ENCODE measurements around the gene VPS54. TPM values are rescaled to one million over a fixed set of nuclear protein-coding genes. Genes with fewer than 3 reads are reported as not detected.

VPS54 gene
- total RNA-seq, 3 donors from 2014 or later, result 26.9 to 39.8 (median 36.7) TPM

DNA sequence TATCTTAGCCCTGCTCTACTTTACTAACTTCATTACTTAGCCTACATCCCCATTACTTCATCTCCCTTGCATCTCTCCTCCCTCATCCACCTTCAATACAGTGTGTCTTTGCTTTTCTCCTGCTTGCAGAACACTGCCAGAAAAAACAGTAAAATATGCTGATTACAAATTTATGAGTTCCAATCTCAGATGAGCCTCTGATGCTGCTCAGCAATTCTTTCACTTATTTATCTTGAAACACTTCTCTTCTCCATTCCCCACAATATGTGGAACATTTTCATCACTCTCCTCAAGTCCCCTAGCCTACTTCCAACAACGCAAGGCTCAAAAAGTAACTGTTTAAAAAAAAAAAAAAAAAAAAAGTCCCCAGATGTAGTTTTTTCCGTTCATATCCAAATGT is 7.1 kb downstream of the VPS54 start:
- Histone ChIP-seq H3K9me3 (no peaks in the 10 kb centered on the region), H3K4me1 (peaks cover 0 to 12% of the 10 kb centered on the region in 2 donors), H3K27me3 (no peaks in the 10 kb centered on the region), H3K36me3 (no peaks in the 10 kb centered on the region), H3K4me3 (no peak overlapping the region), H3K27ac (no peak overlapping the region)
- TF ChIP-seq POLR2AphosphoS5 (IDR thresholded peaks at IDR 0.05) (no peak), POLR2A (IDR thresholded peaks at IDR 0.05) (no peak)
- TF ChIP-seq, protein P1, sequence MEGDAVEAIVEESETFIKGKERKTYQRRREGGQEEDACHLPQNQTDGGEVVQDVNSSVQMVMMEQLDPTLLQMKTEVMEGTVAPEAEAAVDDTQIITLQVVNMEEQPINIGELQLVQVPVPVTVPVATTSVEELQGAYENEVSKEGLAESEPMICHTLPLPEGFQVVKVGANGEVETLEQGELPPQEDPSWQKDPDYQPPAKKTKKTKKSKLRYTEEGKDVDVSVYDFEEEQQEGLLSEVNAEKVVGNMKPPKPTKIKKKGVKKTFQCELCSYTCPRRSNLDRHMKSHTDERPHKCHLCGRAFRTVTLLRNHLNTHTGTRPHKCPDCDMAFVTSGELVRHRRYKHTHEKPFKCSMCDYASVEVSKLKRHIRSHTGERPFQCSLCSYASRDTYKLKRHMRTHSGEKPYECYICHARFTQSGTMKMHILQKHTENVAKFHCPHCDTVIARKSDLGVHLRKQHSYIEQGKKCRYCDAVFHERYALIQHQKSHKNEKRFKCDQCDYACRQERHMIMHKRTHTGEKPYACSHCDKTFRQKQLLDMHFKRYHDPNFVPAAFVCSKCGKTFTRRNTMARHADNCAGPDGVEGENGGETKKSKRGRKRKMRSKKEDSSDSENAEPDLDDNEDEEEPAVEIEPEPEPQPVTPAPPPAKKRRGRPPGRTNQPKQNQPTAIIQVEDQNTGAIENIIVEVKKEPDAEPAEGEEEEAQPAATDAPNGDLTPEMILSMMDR (IDR thresholded peaks at IDR 0.05), result no peak
- intact Hi-C loops (cut with DNase I; ENCODE audit: low total_unique reads), result no loop called here
- no peak for DNase-seq (ENCODE audit: low spot score in 2 of 2)

- DNase-seq (ENCODE audit: low spot score in 2 of 2), result no peak
- Histone ChIP-seq H3K9me3 (no peaks in the 10 kb centered on the region), H3K27me3 (no peaks in the 10 kb centered on the region), H3K36me3 (no peaks in the 10 kb centered on the region), H3K4me1 (no peaks in the 10 kb centered on the region), H3K27ac (no peak overlapping the region), H3K4me3 (no peak overlapping the region)
- TF ChIP-seq, protein P1 (IDR thresholded peaks at IDR 0.05), result no peak
- intact Hi-C loops (cut with DNase I; ENCODE audit: low total_unique reads), result no loop called here
Measured at GRCh38 chr2:64008434-64009009, 10.7 kb downstream of the VPS54 start.

GRCh38 chr2:64007924-64008323 is 11.3 kb downstream of the VPS54 start:
- H3K4me3 ChIP-seq, result no peak overlapping the region
- H3K4me1 ChIP-seq, result no peaks in the 10 kb centered on the region
- H3K36me3 ChIP-seq, result no peaks in the 10 kb centered on the region
- H3K27me3 ChIP-seq, result no peaks in the 10 kb centered on the region
- H3K27ac ChIP-seq, result no peak overlapping the region
- intact Hi-C loops (cut with DNase I; ENCODE audit: low total_unique reads), result no loop called here
- no peak for DNase-seq (ENCODE audit: low spot score in 2 of 2)
- H3K9me3 ChIP-seq, result no peaks in the 10 kb centered on the region
- TF ChIP-seq POLR2AphosphoS5 (IDR thresholded peaks at IDR 0.05) (no peak), POLR2A (IDR thresholded peaks at IDR 0.05) (no peak)
- TF ChIP-seq, protein P1 (IDR thresholded peaks at IDR 0.05), result no peak

DNA sequence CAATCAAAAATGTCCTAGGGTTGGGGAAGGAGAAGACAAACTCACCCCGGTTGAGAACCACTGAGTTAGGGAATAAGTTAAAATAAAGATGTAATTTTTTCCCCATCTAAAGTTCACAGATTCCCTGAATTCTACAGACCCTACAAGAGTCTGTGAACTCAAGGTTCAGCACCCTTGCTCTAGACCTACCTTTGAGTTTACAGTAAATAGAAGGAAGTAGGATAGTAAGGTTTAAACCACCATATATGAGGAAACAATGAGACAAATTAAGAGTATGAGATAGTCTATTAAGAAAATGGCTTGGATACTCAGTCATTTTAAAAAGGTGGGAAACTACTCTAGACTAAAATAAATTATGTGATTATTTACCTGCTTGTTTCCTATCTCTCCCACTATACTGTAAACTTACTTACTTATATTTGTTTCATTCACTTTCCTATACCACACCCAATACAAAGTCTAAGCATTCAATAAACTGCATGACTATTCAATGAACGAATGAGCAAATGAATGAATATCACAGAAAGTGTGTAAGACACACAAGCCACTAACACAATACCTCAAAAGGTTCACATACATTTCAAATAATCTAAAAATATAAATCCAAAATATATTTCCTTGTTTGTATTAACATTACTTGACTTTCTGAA is 13.4 kb downstream of the VPS54 start:
- H3K9me3 ChIP-seq, result no peaks in the 10 kb centered on the region
- no peaks in the 10 kb centered on the region for H3K4me1 ChIP-seq
- no peaks in the 10 kb centered on the region for H3K27me3 ChIP-seq
- no peak overlapping the region for H3K4me3 ChIP-seq
- TF ChIP-seq, protein P1 (IDR thresholded peaks at IDR 0.05), result no peak
- TF ChIP-seq POLR2AphosphoS5 (IDR thresholded peaks at IDR 0.05) (no peak), POLR2A (IDR thresholded peaks at IDR 0.05) (no peak)
- H3K27ac ChIP-seq, result no peak overlapping the region
- intact Hi-C loops (cut with DNase I; ENCODE audit: low total_unique reads), result no loop called here
- H3K36me3 ChIP-seq, result no peaks in the 10 kb centered on the region
- no peak for DNase-seq (ENCODE audit: low spot score in 2 of 2)

GRCh38 chr2:64003239-64003638 is 16.0 kb downstream of the VPS54 start:
- TF ChIP-seq, protein P1 (IDR thresholded peaks at IDR 0.05), result no peak
- no peak for TF ChIP-seq POLR2AphosphoS5 (IDR thresholded peaks at IDR 0.05)
- TF ChIP-seq POLR2A (IDR thresholded peaks at IDR 0.05), result no peak
- no peaks in the 10 kb centered on the region for H3K27me3 ChIP-seq
- intact Hi-C loops (cut with DNase I; ENCODE audit: low total_unique reads), result no loop called here
- no peaks in the 10 kb centered on the region for H3K9me3 ChIP-seq
- no peaks in the 10 kb centered on the region for H3K4me1 ChIP-seq
- no peak overlapping the region for H3K27ac ChIP-seq
- H3K4me3 ChIP-seq, result no peak overlapping the region
- no peak for DNase-seq (ENCODE audit: low spot score in 2 of 2)
- no peaks in the 10 kb centered on the region for H3K36me3 ChIP-seq
